C4-2B (cell line): ENCODE measurements around the gene PAMR1.

ENCODE experiments used
- H3K27ac ChIP-seq: fragments of 450-650 bp; 2 replicates; pipeline ENCODE4 v1.5.1; 2017
- ZFX ChIP-seq: fragments of 450-650 bp; IDR thresholded peaks from 2 replicates; pipeline ENCODE4 v1.6.1; 2017
- TF ChIP-seq, protein P1 (sequence below): fragments of 450-650 bp; conservative IDR thresholded peaks from 2 replicates; pipeline ENCODE4 v1.5.1; 2017; ENCODE audit warnings: mild to moderate bottlenecking

The PAMR1 gene

DNA sequence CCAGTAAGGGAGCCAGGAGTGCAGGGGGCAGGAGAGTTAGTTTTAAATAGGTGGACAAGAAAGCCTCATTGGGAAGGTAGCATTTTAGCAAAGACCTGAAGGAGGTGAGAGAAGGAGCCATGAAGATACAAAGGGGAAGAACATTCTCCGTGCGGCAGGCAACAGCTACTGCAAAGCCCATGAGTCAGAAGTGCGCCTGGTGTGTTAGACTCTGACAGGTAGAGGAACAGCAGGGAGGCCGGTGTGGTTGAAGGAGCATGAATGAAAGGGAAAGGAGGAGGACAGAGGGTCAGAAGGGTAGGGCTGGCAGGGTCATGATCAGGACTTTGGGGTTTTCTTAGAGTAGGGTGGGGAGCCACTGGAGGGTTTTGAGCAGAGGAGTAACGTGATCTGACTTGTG is 34.5 kb upstream of the PAMR1 start:
- H3K27ac ChIP-seq, result no peak overlapping the region
- TF ChIP-seq, protein P1, sequence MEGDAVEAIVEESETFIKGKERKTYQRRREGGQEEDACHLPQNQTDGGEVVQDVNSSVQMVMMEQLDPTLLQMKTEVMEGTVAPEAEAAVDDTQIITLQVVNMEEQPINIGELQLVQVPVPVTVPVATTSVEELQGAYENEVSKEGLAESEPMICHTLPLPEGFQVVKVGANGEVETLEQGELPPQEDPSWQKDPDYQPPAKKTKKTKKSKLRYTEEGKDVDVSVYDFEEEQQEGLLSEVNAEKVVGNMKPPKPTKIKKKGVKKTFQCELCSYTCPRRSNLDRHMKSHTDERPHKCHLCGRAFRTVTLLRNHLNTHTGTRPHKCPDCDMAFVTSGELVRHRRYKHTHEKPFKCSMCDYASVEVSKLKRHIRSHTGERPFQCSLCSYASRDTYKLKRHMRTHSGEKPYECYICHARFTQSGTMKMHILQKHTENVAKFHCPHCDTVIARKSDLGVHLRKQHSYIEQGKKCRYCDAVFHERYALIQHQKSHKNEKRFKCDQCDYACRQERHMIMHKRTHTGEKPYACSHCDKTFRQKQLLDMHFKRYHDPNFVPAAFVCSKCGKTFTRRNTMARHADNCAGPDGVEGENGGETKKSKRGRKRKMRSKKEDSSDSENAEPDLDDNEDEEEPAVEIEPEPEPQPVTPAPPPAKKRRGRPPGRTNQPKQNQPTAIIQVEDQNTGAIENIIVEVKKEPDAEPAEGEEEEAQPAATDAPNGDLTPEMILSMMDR, result no peak
- no peak for TF ChIP-seq ZFX

DNA sequence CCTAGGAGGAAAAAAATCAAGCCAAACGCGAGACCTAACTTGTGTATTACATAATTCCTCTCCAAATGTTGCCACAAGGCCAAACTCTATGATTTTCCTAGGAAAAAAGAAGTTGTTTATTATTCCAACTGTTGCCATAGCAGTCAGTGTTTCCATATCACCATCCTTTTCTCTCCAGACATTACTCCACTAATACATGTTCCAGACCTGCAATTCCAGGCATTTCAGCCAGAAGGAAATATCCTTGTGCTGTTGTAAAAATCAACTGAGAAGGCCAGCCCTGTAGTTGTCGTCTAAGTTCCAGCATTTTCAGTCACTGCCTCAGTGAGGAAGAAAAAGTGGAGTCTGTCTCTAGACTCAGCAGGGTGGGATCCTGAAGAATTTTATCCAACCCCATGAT is 33.1 kb upstream of the PAMR1 start:
- no peak for TF ChIP-seq ZFX
- H3K27ac ChIP-seq, result no peak overlapping the region

DNA sequence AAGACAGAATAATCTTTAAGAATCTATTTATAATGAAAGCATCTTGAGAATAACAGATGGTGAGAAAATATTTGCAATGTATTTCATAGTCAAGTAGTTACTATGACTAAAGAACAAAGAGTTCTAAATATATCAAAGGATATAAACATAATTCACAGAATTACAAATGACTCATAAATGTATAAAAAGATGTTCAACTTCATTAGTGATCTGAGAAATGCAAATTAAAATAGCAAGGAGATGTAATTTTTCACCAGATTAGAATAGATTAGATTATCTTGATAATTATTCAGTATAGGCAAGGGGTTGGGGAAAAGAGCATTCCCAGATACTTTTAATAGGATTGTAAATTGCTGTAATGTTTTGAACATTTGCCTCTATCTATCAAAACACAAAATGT is 30.1 kb upstream of the PAMR1 start:
- H3K27ac ChIP-seq, result no peak overlapping the region
- TF ChIP-seq, protein P1, result no peak
- TF ChIP-seq ZFX, result no peak

DNA sequence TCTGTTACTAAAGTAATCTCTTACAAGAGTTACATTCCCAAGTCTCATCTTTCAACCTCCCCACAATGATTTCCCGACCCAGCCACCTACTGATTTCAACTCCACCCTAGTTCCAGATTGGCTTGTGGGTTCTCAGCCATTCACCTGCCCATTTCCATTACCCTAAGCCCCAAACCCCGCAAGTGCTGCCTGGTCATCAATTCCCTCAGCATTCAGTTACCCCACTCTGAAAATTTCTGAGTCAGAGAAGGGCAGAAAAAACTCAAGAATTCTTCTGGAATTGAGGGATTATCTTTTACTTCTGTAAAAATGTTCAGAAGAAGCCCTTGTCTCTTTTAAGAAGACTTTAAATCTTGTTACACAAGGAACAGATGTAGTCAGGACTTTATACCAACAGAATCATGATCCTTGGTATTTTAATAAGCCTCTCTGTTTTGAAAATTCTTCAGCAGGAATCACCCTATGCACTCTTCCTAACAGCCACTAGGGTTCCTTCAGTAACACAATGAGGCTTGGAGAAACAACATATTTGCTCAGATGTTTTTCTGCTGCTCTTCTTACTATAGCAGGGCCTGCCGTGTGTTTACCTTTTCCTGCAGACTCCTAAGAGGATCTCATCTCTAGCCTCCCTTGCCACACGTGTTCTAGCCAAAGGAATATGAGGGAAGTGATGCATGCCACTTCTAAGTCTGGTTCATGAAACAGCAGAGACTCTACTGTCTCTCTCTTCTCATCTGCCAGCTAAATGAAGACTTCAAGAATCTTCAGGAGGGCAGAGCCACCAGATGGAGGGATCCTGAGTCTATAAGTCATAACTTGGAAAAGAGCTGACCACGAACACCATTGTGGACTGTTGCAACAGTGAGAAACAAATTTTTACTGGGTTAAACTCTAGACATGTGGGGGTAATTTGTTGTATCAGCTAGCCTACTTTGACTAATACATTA is 29.3 kb upstream of the PAMR1 start:
- TF ChIP-seq, protein P1, result peak; percentile 27
- TF ChIP-seq ZFX, result no peak
- no peak overlapping the region; the same call in 1 of the 2 replicates for H3K27ac ChIP-seq

DNA sequence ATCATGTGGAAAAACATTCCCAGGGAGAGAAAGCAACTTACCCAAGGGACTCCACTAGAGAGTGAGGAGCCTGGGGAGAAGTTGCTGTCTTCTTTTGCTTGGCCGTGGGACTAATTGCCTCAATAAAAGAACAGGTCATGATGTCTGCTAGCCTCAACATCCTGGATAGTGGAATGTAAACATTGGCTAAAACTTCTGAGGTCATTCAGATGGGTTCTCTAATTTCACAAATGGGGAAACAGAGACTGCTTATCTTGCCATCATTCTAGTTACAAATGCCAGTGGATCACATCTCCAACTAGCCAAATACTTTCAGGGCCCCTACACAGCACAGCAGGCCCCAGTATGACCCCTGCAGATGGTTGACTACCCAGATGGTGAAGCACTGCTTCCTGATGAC is 28.4 kb upstream of the PAMR1 start:
- peak overlapping the region; percentile 2; the same call in 1 of the 2 replicates for H3K27ac ChIP-seq
- no peak for TF ChIP-seq ZFX
- TF ChIP-seq, protein P1, result no peak

DNA sequence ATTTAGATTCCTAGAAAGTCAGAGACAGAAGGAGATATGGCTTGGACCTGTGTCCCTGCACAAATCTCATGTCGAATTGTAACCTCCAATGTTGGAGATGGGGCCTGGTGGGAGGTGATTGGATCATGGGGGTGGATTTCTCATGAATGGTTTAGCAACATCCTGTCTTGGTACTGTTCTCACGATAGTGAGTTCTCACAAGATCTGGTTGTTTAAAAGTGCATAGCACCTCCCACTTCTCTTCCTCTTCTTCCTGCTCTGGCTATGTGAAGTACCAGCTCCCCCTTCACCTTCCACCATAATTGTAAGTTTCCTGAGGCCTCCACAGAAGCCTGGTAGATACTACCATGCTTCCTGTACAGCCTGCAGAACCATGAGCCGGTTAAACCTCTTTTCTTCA is 27.6 kb upstream of the PAMR1 start:
- no peak overlapping the region for H3K27ac ChIP-seq
- TF ChIP-seq, protein P1, result no peak
- TF ChIP-seq ZFX, result no peak

DNA sequence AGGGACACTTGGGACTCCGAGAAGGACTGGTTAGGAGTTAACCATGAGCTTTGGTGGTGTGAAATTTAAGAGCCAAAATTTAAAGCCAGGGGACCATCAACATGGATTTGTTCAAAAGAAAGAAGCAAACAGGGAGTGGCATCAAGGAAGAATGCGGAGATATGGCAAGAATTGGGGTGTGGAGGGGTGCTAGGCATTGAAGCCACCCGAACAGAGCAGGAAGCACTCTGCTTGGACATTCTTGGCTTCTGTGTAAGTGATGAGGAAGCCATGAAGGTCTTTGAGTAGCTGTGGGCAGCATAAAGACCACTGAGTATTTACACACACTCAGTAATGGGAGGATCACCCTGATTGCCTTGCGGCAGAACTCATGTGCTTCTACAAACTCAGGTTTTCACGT is 27.2 kb upstream of the PAMR1 start:
- H3K27ac ChIP-seq, result no peak overlapping the region
- TF ChIP-seq, protein P1, result no peak
- no peak for TF ChIP-seq ZFX
